Ovary (tissue), 3 donors: Measurements from ENCODE around the gene PDP2.

Experiments used
- CTCF ChIP-seq, 3 donors: fragments of 450-650 bp in 2 of 3; fragments of 200-600 bp in 1 of 3; IDR thresholded peaks; one replicate each; pipeline versions ENCODE4 v1.5.1 to v1.8.0; 2016 to 2022; ENCODE audit warnings: antibody characterized with exemption in 3 of 3, mild to moderate bottlenecking in 1 of 3
- POLR2A ChIP-seq: fragments of 450-650 bp; IDR thresholded peaks from one replicate; pipeline ENCODE4 v1.6.1; 2017; ENCODE audit warnings: antibody characterized with exemption, mild to moderate bottlenecking, moderate library complexity
- donor health status: DM: no; HTN: no; CAD: no.

GRCh38 chr16:66898933-66899309 lies 18.6 kb downstream of the PDP2 start:
- TF ChIP-seq CTCF (IDR thresholded peaks at IDR 0.05), result no peak
- TF ChIP-seq POLR2A, result no peak
